GM18507 (cell line): ENCODE results near the gene EYA2.

Source experiments
- DNase-seq: peaks from one replicate; pipeline ENCODE4 v3.0.0; 2011; ENCODE audit warnings: low read depth; ENCODE audit not compliant: insufficient read length; ENCODE audit errors: extremely low spot score
- FAIRE-seq: peaks from 2 replicates; lab custom pipeline; 2011; peaks lifted over from hg19 to GRCh38; lab: Jason Lieb, UNC

EYA2 gene

DNA sequence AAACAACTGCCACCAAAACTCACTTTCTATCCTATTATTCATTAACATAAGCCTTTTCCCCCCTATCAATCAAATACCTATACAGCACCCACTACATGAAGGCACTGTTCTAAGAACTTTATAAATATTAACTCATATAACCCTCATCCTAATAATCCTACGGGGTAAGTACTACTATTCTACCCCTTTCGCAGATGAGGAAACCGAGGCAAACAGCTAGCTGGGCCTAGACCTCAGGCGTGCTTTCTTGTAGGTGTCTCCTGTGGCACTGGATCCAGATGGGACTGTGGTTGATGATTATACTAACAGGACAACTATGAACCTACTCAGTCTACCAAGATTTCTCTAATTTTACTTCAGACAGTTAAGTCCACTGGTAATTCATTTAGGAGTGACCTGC is 330.2 kb downstream of the EYA2 start:
- FAIRE-seq (no peak), DNase-seq (no peak)

DNA sequence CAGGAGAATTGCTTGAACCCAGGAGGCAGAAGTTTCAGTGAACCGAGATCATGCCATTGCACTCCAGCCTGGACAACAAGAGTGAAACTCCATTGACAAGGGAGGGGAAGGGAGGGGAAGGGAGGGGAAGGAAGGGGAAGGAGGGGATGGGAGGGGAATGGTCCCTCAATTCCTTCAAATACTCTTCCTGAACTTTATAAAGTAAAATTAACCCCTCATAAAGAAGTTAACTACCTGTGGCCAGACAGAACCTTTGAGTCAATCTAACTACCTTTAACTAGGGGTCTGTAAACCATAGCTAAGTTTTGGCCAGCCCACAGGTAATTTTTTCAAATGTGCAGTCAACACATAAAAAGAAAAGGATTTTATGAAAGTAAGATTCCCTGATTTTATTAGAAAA is 330.8 kb downstream of the EYA2 start:
- DNase-seq = no peak
- FAIRE-seq = no peak

DNA sequence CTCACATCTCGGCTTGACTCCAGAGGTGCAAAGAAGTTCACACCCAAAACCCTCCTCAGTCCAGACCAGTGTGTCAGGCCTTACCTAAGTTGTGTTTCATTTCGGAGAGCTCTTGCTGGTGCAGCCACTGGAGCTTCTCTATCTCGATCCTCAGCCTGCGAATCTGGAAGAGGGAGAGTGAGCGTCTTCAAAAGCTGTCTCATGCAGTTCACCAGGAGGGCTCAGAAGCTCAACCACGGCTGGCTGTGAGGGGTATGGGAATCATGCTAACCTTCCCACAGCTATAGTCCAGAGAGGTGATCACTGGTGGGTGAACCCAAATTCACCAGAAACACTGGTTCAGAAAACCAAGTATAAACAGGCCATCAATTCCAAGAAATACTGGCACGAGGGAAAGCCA is 332.5 kb downstream of the EYA2 start:
- DNase-seq (no peak), FAIRE-seq (no peak)

DNA sequence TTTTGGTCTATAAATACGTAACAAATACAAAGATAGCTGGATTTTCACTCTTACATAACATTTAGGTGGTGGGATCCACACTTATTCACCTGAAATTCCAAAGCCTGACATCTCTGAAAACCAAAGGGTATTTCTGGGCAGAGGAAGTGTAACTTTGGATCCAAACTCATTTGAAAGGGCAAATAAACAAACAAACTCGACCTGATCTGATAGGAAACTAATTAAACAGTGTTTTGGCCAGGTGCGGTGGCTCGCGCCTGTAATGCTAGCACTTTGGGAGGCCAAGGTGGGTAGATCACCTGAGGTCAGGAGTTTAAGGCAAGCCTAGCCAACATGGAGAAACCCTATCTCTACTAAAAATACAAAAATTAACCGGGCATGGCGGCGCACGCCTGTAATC is 332.9 kb downstream of the EYA2 start:
- FAIRE-seq (no peak), DNase-seq (no peak)

DNA sequence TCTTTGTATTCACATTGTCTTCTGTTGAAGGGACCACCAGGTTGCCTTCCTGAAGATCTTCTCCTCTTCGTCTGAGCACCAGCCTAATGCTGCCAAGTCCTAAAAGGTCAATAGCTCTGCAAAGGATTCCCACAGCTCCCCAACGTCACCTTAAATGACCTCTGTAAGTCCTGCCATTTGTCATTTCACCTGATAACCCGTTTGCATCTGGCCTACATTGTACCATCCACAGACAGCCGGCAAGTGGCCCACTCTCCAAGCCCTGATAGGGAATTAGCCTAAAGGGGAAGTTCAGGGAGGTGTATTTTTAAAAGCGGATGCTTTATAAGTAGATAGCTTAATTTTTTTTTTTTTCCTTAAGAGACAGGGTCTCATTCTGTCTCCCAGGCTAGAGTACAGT is 334.0 kb downstream of the EYA2 start:
- no peak for DNase-seq
- no peak for FAIRE-seq

DNA sequence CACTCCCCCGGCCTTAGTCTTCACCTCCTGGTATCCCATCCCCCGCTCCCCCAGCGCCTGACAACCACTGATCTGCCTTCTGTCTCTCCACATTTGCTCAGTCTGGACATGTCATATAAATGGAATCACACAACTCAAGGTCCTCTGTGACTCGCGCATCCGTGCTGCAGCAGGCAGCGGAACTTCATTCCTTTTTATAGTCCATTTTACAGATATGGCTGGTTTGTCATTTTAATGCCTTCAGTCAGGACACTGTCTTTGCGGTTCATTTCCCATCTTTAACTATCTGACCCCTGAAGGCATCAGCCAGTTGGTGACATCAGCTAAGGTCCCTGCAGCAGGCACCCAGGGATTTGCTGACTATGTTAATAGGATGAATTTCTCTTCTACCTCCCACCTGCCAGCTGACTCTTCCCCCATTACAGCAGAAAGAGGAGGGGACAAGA is 336.2 kb downstream of the EYA2 start:
- no peak for DNase-seq
- FAIRE-seq = no peak

DNA sequence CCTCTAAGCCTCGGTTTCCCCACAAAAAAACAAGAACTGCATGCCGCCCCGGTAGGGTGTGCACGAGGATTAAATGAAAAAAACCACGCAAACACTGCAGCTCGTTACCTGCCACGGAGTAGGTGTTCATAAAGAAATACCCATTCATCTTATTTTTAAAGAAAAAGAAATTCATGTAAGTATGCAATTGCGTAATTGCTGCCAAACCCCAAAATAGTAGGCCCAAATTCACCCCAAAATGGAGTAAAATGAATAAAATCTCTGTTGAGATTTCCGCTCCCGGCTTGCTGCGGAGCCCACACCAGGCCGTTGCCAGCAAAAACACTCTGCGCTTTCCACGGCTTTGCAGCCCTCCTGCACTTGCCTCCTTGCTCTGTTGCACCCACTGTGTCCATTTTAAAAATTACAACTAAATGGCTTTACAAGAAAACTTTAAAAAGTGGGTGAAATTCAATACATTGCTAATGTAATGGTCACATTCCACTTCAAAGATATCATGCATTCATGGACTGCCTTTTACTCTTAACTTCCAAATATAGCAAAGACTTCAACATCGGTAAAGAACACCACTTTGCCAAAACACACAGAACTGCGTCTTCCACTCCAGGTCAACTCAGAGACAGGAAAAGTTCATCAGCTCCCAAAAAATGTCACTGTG is 336.9 kb downstream of the EYA2 start:
- FAIRE-seq (no peak), DNase-seq (no peak)

DNA sequence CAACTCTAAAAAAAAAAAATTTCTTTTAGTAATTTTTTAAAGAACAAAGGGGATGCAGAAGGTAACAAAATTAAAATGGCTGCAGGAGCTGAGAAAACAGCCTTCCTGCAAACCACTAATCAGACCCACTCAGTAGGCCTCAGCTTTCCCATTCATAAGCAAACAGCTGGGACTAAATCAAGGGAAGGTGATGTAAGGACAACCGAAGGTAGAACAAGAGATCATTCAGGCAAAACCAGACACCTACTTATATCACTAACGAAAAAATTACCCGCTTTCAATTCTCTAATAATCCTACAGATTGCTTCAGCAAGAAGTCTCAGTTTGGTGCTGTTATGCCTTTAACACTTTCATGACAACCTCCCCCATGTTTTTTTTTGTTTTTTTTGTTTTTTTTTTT is 337.9 kb downstream of the EYA2 start:
- DNase-seq (no peak), FAIRE-seq (no peak)

DNA sequence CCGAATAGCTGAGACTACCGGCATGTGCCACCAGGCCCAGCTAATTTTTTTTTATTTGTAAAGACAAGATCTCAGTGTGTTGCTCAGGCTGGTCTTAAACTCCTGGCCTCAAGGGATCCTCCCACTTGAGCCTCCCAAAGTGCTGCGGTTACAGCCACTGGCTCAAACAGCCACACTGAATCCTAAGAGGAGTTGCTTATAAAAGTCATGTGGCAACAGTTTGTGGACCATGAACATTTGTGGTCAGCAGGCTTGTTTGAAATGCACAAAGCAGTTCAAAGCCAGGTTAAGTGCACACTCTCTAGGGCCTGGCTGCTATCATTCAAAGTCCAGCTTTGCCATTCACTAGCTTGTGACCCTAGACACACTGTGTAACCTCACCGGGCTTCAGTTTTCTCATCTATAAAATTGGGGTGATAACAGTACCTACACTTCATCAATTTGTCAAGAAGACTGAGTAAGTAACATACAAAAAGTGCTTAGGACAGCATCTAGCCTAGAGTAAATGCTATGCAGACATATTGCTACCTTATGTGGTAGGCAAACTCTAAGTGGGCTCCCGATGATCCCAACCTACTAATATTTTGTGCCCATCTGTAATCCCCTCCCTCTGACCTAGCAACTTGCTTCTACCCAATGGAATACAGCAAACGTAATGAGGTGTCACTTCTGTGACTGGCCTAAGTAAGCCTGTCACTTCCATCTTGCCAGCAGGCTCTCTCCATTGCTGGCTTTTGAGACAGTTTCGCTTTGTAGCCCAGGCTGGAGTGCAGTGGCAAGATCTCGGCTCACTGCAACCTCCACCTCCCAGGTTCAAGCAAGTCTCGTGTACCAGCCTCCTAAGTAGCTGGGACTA is 338.9 kb downstream of the EYA2 start:
- DNase-seq (no peak), FAIRE-seq (no peak)

DNA sequence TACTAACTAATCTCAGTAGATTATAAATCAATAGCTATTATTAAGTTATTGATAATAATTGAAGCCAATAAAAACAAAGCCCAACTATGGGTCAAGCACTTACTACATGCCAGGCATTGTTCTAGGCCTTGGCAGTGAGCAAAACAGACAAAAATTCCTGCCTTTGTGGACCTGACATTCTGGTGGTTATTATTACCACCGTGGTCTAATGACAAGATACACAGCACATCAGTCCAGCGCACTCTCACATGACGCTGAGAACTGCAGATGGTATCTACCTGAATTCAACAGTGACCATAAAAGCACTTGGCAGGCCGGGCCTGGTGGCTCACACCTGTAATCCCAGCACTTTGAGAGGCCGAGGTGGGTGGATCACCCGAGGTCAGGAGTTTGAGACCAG is 340.5 kb downstream of the EYA2 start:
- FAIRE-seq = no peak
- DNase-seq = no peak

DNA sequence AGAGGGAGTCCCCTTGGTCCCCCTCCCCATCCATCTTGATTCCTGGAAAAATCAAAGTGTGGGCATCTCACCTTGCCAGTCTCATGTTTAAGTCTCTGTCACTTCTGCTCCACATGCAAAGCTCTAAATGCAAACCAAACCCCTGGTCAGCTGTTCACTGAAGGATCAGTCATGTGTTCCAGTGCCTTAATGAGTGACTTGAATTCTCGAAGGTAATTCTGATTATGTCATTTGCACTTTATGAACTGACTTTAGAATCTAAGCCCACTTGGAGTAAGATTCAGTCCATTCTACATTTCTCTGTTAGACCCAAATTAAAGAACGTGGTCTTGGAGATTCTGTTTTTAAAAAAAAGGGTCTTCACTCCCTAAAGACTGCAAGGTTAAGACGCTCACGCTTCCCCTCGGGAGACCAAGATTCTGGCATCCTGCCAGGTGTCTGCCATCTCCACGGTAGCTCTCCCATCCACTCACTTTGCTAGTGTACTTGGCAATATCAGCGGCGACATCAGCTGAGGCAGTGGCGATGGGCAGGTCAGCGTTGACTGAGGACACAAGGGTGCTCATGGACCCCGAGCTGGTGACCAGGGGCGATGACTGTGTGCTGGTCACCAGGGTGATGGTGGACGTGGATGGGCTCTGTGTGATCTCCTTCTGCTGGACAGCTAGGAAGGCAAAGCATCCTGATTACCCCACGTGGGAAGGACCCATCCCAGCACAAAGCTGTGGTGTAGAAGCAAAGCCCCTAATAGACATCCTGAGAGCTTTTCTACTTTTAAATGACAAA is 341.4 kb downstream of the EYA2 start:
- DNase-seq (no peak), FAIRE-seq (no peak)

DNA sequence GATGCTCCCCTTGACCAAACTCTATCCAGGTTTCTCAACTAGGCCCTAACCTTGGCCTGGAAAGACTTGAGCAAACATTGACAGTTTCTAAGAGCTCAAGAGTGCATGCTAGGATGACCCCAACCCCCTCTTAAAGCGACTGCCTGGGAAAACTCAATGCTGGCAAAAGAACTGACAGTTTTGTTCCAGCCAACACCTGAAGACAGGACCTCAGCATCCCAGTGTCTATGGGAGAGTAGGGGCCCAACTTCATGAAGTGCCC is 341.9 kb downstream of the EYA2 start:
- FAIRE-seq (no peak), DNase-seq (no peak)

DNA sequence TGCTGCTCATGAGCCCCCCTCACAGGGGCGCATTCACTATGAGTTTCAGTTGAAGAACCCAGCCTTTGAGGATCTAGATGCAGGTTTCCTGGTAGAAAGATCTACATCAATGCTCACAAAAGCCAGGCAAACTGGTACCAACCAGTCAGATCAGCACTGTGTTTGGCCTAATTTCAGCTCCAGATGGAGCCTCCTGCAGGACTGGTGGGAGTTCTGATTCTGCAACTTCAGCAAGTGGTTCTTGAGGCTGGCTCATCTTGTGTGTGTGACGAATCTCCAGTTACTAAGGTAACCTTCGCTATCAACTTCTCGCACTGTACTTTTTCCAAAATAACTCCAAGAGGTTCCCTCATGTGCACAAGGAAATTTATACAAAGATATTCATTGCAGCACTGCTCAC is 343.1 kb downstream of the EYA2 start:
- DNase-seq (no peak), FAIRE-seq (no peak)
